Suppressor macrophage (primary cell): ENCODE data around the gene RIC3.

Experiments used
- DNase-seq, 4 experiments: peaks; one replicate each; pipeline ENCODE4 v3.0.0-alpha.2; 2020 to 2022

RIC3 gene

GRCh38 chr11:8102965-8103364, 65.9 kb downstream of the RIC3 start:
- no peak for DNase-seq

- DNase-seq = no peak
Measured at GRCh38 chr11:8102296-8102915, 66.4 kb downstream of the RIC3 start.

GRCh38 chr11:8101421-8101820, 67.4 kb downstream of the RIC3 start:
- no peak for DNase-seq

GRCh38 chr11:8100605-8101004, 68.2 kb downstream of the RIC3 start:
- DNase-seq = no peak

- no peak for DNase-seq
Measured at GRCh38 chr11:8100158-8100557, 68.7 kb downstream of the RIC3 start.

GRCh38 chr11:8099291-8099899, 69.4 kb downstream of the RIC3 start:
- DNase-seq = peak; percentile 78 to 92 (median 84)

- no peak for DNase-seq
Measured at GRCh38 chr11:8098879-8099278, 69.9 kb downstream of the RIC3 start.

- no peak for DNase-seq
Measured at GRCh38 chr11:8098361-8098760, 70.5 kb downstream of the RIC3 start.

- no peak for DNase-seq
Measured at GRCh38 chr11:8097926-8098325, 70.9 kb downstream of the RIC3 start.

- DNase-seq = no peak
Measured at GRCh38 chr11:8097468-8097867, 71.4 kb downstream of the RIC3 start.

- DNase-seq = no peak
Measured at GRCh38 chr11:8097062-8097461, 71.8 kb downstream of the RIC3 start.

GRCh38 chr11:8096575-8096974, 72.2 kb downstream of the RIC3 start:
- DNase-seq = no peak

- no peak for DNase-seq
Measured at GRCh38 chr11:8095806-8096522, 72.9 kb downstream of the RIC3 start.

- DNase-seq = no peak
Measured at GRCh38 chr11:8095371-8095770, 73.5 kb downstream of the RIC3 start.

- DNase-seq = no peak
Measured at GRCh38 chr11:8094656-8095055, 74.2 kb downstream of the RIC3 start.

- DNase-seq = no peak
Measured at GRCh38 chr11:8093931-8094575, 74.8 kb downstream of the RIC3 start.

- DNase-seq = peak; percentile 54 to 82 (median 75)
Measured at GRCh38 chr11:8092587-8093424, 76.0 kb downstream of the RIC3 start.

GRCh38 chr11:8091721-8092120, 77.1 kb downstream of the RIC3 start:
- no peak for DNase-seq

- DNase-seq = peak in 3 of 4 experiments; percentile 10 to 20 (median 14)
Measured at GRCh38 chr11:8090756-8091155, 78.1 kb downstream of the RIC3 start.

- no peak for DNase-seq
Measured at GRCh38 chr11:8089791-8090510, 78.9 kb downstream of the RIC3 start.

- no peak for DNase-seq
Measured at GRCh38 chr11:8087756-8088155, 81.1 kb downstream of the RIC3 start.

GRCh38 chr11:8087185-8087584, 81.6 kb downstream of the RIC3 start:
- no peak for DNase-seq
